ENCODE results near the gene ZBTB9. TPM values are rescaled to one million over a fixed set of nuclear protein-coding genes. Genes with fewer than 3 reads are reported as not detected.

ZBTB9 gene
- total RNA-seq, 1 experiment from 2014 or later = 18.1 TPM

DNA sequence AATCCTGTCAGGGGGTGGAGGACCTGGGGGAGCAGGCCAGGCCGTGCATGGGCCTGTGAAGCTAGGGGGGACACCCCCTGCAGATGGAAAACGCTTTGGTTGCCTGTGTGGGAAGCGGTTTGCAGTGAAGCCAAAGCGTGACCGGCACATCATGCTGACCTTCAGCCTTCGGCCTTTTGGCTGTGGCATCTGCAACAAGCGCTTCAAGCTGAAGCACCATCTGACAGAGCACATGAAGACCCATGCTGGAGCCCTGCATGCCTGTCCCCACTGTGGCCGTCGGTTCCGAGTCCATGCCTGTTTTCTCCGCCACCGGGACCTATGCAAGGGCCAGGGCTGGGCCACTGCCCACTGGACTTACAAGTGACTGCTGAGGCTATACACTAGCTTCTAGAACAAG lies 1.8 kb downstream of the ZBTB9 start:
- no TSS peak for BruUV-seq (replicated peaks)
- TF ChIP-seq, protein P1, sequence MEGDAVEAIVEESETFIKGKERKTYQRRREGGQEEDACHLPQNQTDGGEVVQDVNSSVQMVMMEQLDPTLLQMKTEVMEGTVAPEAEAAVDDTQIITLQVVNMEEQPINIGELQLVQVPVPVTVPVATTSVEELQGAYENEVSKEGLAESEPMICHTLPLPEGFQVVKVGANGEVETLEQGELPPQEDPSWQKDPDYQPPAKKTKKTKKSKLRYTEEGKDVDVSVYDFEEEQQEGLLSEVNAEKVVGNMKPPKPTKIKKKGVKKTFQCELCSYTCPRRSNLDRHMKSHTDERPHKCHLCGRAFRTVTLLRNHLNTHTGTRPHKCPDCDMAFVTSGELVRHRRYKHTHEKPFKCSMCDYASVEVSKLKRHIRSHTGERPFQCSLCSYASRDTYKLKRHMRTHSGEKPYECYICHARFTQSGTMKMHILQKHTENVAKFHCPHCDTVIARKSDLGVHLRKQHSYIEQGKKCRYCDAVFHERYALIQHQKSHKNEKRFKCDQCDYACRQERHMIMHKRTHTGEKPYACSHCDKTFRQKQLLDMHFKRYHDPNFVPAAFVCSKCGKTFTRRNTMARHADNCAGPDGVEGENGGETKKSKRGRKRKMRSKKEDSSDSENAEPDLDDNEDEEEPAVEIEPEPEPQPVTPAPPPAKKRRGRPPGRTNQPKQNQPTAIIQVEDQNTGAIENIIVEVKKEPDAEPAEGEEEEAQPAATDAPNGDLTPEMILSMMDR (IDR thresholded peaks at IDR 0.05; ENCODE audit: unreplicated experiment) = no peak
- intact Hi-C loops (cut with micrococcal nuclease; ENCODE audit: unreplicated experiment) = no loop called here
- H3K9me3 Mint-ChIP-seq (ENCODE audit: low read depth, unreplicated experiment) = no peaks in the 10 kb centered on the region
- H3K4me3 Mint-ChIP-seq (ENCODE audit: low read depth, unreplicated experiment) = peak overlapping the region; percentile 98
- DNase-seq = no peak
- no peaks in the 10 kb centered on the region for H3K27me3 Mint-ChIP-seq (ENCODE audit: unreplicated experiment)
- peaks cover 12% of the 10 kb centered on the region for H3K4me1 Mint-ChIP-seq (ENCODE audit: low read depth, unreplicated experiment)
- peaks cover 44% of the 10 kb centered on the region for H3K36me3 Mint-ChIP-seq (ENCODE audit: insufficient read depth, unreplicated experiment)
- CTCF ChIA-PET = no interaction called here
- no peak overlapping the region for H3K27ac Mint-ChIP-seq (ENCODE audit: unreplicated experiment)

DNA sequence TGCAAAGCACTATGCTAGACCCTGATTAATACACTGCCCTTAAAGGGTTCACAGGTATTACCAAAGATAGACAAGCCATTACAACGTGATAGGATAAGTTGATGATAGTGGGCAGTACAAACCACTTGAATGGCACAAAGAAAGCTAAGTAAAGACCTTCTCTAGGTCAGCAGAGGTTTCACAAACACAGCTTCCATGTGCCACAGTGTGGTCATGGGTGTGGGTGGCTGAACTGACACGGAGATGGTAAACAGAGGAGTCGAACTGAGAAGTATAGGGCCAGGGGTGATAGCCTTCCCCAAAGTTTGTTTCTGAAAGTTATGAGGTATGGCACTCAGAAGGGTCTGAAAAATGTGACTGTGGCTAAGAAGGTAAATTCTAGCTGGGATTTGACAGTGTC lies 4.3 kb downstream of the ZBTB9 start:
- H3K27me3 Mint-ChIP-seq (ENCODE audit: unreplicated experiment) = peaks cover 23% of the 10 kb centered on the region
- no peaks in the 10 kb centered on the region for H3K9me3 Mint-ChIP-seq (ENCODE audit: low read depth, unreplicated experiment)
- no peak overlapping the region for H3K27ac Mint-ChIP-seq (ENCODE audit: unreplicated experiment)
- DNase-seq = no peak
- no peak overlapping the region for H3K4me3 Mint-ChIP-seq (ENCODE audit: low read depth, unreplicated experiment)
- TF ChIP-seq, protein P1 (IDR thresholded peaks at IDR 0.05; ENCODE audit: unreplicated experiment) = no peak
- CTCF ChIA-PET = interaction anchor here (0.6 to 0.9 kb wide), 2 partner anchors 23 to 1030 kb away, joined by 4 read pairs; no protein-coding TSS in a partner anchor
- no TSS peak for BruUV-seq (replicated peaks)
- peaks cover 35% of the 10 kb centered on the region for H3K36me3 Mint-ChIP-seq (ENCODE audit: insufficient read depth, unreplicated experiment)
- intact Hi-C loops (cut with micrococcal nuclease; ENCODE audit: unreplicated experiment) = no loop called here
- peaks cover 12% of the 10 kb centered on the region for H3K4me1 Mint-ChIP-seq (ENCODE audit: low read depth, unreplicated experiment)

DNA sequence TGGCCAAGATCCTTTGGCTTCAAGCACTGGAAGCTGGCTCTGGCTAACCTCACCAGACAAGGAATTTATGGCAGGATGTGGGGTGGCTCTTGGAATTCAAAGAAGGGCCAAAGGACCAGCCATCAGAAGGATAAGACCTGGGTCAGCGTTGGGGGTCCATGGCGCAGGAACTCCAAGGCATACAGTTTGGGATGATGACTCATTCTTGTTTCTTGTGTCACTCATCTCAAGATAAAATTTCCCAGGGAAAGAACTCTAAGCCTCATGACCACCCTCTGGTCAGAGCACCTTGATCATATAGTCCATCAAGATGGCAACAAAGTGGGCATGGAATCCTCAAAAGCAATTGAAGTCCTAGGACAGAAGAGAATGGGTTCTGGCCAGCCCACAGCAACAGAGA lies 4.8 kb downstream of the ZBTB9 start:
- peaks cover 29% of the 10 kb centered on the region for H3K27me3 Mint-ChIP-seq (ENCODE audit: unreplicated experiment)
- H3K9me3 Mint-ChIP-seq (ENCODE audit: low read depth, unreplicated experiment) = no peaks in the 10 kb centered on the region
- intact Hi-C loops (cut with micrococcal nuclease; ENCODE audit: unreplicated experiment) = no loop called here
- peaks cover 30% of the 10 kb centered on the region for H3K36me3 Mint-ChIP-seq (ENCODE audit: insufficient read depth, unreplicated experiment)
- no peak overlapping the region for H3K4me3 Mint-ChIP-seq (ENCODE audit: low read depth, unreplicated experiment)
- peaks cover 12% of the 10 kb centered on the region for H3K4me1 Mint-ChIP-seq (ENCODE audit: low read depth, unreplicated experiment)
- DNase-seq = no peak
- no TSS peak for BruUV-seq (replicated peaks)
- CTCF ChIA-PET = interaction anchor here (0.6 to 0.9 kb wide), 2 partner anchors 23 to 1029 kb away, joined by 4 read pairs; no protein-coding TSS in a partner anchor
- no peak overlapping the region for H3K27ac Mint-ChIP-seq (ENCODE audit: unreplicated experiment)
- TF ChIP-seq, protein P1 (IDR thresholded peaks at IDR 0.05; ENCODE audit: unreplicated experiment) = no peak

DNA sequence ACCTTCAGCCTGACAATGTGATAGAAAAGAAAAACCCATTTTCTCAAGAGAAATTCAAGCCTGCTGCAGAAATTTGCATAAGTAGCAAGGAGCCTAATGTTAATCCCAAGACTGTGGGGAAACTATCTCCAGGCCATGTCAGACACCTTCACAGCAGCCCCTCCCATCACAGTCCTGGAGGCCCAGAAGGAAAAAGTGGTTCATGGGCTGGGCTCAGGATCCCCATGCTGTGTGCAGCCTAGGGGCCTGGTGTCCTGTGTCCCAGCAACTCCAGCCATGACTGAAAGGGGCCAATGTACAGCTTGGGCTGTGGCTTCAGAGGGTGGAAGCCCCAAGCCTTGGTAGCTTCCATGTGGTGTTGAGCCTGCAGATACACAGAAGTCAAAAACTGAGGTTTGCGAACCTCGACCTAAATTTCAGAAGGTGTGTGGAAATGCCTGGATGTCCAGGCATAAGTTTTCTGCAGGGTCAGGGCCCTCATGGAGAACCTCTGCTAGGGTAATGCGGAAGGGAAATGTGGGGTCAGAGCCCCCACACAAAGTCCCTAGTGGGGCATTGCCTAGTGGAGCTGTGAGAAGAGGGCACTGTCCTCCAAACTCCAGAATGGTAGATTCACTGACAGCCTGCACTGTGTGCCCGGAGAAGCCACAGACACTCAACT lies 11.8 kb downstream of the ZBTB9 start:
- TF ChIP-seq, protein P1 (IDR thresholded peaks at IDR 0.05; ENCODE audit: unreplicated experiment) = no peak
- Mint-ChIP-seq H3K4me1 (ENCODE audit: low read depth, unreplicated experiment) (no peaks in the 10 kb centered on the region), H3K36me3 (ENCODE audit: insufficient read depth, unreplicated experiment) (no peaks in the 10 kb centered on the region), H3K27ac (ENCODE audit: unreplicated experiment) (no peak overlapping the region), H3K4me3 (ENCODE audit: low read depth, unreplicated experiment) (no peak overlapping the region), H3K9me3 (ENCODE audit: low read depth, unreplicated experiment) (no peaks in the 10 kb centered on the region), H3K27me3 (ENCODE audit: unreplicated experiment) (peaks cover 57% of the 10 kb centered on the region)
- no TSS peak for BruUV-seq (replicated peaks)
- intact Hi-C loops (cut with micrococcal nuclease; ENCODE audit: unreplicated experiment) = no loop called here
- CTCF ChIA-PET = no interaction called here
- DNase-seq = no peak

Data from Calu3 (cell line).